NCI-H510A treated with DMSO at 0.1 percent for 48 hours (cell line): ENCODE results near the gene LHPP.
A peak's percentile ranks its signal among the peaks of the same experiment; 100 is the strongest.
"Not testable (repeated sequence)": the region's sequence is repeated elsewhere in the genome, so short reads cannot be mapped to it uniquely, and the experiment has no call there.

Source experiments
- DNase-seq: peaks from one replicate; lab custom pipeline; 2025; lab: John Stamatoyannopoulos, UW

Gene LHPP

DNA sequence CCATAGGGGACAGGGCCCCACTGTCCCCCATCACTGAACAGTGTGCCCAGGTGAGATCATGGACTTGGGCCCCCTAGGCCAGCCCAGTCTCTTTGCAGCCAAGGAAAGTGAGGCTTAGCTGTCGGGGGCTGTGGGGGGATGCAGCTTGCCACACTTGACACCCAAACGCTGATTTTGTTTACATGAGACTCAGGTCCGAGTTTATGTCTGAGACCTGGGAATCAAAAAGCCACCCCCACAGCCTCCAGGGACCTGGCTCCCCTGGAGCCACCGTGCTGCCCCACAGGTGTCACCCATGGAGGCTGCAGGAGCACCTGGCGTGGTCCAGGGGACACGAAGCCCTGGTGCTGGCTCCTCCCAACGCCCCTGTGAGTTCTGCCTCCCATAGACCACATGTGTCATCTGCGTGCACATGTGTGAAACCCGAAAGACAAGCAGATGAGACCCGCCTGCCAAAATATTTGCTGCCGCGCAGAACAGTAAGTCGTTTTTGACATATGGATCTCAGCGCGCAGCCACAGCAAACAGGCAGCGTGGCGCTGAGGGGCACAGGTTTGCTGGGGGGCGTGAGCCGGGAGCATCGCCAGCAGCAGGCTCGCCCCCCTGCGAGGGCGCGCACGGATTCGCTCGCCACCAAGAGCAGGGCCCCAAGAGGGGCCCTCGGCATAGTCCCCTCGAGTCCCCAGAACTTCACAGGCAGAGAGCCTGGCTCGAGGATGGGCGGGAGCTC, 112.3 kb downstream of the LHPP start:
- no peak for DNase-seq

DNA sequence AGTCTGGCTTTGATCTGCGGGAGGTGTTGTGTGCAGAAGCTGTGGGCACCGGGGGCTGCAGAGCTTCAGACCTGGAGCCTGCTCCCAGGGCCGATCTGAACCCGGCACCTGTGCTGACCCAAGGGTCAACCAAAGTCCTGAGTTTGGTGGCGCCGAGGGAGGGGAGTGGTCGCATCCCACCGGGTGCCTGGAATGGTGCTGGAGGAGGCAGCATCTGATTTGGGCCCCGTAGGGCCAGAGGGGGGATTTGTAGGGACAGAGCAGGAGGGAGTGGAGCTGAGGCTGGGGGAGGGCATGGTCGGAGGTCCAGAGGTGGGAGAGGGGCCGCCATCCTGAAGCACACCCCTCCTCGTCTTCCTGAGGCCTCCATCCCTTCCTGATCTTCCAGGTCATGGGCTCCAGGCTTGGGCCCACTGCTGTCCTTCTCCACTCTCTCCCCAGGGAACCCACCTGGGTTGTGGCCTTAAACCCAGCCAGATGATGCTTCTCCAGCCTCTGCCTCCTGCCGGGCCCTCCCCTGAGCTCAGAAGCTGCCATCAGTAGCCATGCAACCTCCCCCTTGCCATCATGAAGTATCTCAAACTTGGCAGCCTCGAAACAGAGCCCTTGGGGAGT, 112.9 kb downstream of the LHPP start:
- no peak for DNase-seq

DNA sequence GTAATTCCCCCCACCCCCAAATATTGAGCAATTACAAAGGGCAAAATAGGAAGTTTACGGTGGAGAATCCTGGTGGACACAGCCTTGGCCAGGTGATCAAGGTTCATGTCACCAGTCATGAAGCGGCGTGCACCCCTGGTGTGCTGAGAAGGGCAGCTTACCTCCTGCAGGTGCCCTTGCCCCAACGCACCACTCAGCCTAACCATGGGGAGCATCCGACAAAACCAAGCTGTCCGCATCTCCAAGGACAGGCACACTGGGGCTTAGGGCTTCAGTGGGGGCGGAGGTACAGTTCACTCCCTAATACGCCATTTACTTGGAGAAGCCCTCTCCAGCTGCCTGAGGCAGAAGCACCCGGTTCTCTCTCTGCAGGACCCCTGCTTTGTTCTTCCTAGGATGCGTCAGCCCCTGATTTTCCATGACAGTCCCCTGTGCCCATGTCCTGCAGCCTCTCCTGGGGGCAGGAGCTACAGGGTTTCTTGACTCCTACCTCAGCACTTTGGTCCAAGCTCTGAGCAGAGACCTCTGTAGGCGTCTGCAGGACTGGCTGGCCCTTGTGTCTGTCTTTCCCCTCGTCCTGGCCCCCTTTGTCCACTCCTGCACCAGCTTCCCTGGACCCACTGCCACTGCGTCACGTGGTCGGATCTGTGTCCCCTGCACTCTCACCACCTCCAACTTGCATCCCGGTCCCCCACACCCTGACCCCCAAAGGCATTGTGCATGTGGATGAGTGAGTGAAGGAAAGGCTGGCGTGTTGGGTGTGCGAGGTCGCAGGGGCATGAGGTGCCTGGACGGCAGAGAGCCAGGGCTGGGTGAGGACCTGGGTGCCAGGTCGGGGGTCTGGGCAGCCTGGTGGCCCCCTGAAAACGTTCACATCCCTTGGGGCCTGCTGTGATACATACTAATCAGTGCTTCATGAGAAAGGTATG, 113.7 kb downstream of the LHPP start:
- no peak for DNase-seq

DNA sequence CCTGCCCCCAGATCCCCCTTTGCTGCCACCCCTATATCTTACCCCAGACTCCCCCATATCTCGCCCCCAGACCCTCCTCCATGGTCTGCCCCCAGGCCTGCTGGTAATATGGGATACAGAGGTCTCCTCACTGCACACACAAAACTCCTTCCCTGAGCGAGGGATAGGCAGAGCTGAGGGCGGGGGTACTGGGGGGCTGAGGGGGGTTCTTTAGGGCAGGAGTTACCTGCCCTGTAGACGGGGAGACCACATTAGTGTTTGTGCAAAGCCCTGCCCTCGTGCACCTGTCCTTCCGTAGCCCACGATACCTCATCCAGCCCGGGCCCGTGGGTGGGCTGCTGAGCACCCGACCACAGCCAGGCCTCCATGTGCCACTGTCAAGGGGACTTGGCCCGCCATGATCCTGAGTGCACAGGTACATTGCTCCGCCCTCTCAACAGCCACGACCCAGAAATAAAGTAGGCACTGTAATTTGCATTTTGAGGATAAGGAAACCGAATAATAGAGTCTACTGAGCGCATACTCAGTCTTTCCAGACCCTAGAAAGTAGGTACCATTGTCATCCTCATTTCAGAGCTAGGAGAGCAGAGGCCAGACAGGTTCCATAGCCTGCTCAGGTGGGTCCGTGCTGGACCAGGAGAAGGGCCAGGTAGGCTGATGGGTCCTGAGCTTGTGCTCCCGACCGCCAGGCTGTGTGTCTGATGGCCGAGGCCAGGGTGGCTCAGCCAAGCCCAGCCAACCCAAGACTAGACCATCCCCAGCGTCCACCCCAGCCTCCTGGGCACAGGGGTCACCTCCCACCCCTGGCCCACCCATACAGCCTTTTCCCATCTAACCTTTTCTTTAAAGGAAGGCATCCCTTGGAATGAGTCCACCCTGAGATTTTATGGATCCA, 115.2 kb downstream of the LHPP start:
- DNase-seq: no peak

DNA sequence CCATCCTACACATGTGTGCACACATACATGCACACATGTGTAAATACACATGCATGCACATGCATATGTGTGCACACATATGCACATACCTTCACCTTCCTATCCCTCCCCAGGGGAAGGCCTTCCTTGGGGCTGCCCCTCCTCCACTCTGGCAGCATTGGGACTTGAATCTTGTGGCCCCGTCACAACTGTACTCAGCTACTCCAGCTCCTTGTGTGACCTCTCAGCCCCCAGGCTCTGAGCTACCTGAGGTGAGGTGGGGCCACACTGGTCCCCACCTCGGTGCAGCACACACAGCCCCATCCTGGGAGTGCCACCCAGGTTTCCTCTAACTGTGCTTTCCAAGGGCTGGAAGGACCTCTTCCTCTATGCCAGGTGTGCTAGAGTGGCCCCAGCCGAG, 116.0 kb downstream of the LHPP start:
- no peak for DNase-seq

DNA sequence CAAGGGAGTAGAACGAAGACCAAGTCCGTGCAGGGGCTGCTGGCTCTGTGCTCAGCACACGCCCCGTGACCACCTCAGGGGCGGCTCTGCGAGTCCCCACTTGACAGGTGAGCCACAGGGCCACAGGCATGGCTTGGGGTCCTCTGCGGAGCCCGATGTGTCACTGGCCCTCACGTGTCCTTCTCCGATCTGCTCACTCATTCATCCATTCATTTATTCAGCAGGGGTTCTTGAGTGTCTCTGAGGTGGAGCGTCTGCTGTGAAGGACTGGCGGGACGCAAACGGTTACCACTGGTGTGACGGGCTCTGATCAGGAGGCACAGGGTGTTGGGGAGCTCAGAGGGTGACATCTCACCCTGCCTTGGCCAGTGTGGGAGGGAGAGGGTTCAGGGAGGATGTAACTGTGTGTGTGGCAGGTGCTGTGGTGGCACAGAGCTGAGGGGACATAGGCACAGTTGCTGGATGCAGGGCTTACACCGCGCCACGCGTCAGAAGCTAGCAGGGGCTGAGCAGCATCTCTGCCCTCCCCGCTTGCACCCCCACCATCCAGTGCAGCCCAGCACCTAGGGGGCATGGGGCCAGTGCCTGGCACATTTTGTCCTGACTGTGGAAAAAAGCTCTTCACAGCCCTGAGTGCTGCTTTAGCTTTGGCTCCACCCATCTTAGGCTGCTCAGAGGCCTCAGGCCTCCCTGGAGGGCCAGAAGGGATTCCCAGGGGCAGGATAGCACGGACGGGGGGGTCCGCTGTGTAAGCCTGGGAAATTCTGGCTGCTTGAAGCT, 116.8 kb downstream of the LHPP start:
- no peak for DNase-seq

DNA sequence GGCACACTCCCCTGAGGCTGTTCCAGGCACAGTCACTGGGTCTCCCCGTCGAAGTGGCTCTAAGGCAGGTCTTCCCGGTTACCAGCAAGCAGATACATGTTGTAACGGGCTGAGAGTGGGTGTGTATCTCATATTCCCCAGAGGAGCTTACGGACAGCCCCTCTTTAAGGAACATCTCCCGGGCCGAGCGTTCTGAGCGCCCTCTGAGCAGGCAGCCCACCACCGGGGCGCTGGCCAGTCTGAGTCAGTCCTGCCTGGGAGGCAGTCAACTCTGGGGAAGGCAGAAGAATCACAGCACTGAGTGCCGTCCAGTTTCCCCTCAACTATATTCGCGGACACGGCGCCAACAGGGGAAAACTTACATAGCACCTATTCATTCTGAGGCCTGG, 117.4 kb downstream of the LHPP start:
- DNase-seq: no peak

DNA sequence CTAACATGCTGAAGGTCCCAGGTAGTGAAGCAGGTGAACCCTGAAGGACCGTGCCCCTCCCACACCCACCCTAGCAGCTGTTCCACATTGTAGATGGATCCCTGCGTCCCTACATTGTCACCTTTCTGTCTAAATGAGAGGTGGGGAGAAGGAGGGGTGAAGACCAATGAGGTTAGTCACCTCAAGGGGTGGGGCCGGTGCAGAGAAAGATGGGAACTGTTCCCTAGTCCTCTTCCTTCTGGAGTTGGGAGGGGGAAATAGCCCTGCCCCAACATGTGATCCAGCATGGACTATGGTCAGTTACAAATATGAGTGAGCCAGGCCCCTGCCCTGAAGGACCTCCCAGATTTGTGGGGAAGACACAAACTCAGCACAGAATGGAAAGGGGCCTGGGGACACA, 124.5 kb downstream of the LHPP start:
- no peak for DNase-seq

DNA sequence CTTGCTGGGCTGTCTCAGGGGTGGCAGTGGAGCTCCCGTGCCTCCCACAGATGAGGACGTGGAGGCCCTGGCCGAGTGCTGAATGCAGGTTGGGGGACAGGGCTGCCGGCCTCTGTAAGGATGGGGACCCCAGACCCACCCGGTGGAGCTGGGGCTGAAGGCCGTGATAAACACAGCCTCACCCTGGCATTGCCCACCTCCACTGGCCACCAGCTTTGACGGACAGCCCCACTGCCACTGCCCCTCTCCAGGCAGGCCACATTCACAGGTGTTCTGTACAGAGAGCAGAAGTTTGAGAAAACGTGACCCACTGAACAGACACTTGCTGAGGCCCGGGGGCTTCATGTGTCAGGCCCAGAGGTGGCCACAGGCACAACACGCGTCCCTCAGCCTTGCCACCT, 126.2 kb downstream of the LHPP start:
- no peak for DNase-seq

DNA sequence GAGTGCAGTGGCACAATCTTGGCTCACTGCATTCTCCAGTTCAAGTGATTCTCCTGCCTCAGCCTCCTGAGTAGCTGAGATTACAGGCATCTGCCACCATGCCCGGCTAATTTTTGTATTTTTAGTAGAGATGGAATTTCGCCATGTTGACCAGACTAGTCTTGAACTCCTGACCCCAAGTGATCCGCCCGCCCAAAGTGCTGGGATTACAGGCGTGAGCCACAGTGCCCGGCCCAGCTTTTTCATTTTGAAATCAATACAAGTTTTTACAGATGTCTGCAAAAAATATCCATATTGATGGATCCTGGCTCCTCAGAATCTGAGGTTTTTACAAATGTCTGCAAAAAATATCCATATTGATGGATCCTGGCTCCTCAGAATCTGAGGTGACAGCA, 126.7 kb downstream of the LHPP start:
- DNase-seq: not testable (repeated sequence)

DNA sequence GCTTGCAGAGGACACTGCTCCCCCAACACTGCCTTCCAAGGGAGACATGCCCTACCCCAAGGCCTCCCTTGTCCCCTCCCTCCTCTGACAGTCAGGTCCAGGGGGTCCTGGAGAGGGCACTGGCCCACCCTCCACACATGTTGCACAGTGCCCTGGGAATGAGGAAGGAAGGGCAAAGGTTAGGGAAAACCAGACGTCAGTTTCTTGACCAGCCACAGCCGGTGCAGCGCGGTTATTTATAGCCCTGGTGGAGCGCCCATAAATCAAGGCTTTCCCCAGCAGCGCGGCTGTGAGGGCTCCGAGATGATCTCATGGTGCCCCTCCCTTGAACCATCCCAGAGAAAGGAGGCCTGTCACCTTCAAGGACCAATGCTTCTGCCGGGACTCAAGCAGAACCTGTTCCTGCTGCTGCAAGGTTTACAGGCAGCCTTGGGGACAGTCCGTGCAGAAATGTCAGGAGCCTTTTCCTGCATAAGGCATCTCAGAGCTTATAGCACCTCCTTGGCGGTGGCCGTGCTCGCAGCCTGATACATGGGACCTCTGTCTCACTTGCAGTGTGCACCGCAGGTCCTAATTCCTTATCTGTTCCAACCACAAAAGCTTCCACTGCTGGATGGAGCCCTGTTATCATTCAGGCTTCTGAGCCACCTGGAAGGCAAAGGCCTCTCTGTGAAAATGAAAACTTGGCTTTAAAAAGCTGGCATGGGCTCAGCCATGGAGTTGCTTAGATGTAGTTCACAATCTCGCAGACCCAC, 127.3 kb downstream of the LHPP start:
- peak; percentile 72 for DNase-seq

DNA sequence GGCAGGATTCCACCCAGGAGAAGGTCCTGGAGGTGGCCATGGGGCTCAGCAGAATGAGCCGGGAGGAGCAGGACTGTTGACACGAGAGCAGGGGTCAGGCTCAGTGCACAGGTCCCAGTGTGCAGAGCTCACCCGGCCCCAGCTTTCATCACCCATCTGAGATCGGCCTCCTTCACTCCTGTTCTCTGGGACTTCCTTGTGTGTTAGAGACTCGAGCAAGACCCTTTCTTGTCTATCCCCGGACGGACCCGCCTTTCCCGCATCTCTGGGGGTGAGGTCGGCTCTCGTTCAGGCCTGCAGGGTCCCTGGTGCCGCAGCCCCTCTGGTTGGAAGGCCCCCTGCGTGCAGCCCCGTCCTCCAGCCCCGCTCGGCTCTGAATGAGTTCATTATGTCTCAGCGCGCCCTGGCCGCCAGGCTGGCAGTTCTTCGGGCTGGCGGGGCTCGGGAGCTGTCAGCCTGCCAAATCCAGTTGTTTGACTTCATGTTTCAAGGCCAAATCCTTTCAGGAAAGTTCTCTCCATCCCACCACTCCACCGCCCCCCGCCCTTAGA, 127.9 kb downstream of the LHPP start:
- no peak for DNase-seq

DNA sequence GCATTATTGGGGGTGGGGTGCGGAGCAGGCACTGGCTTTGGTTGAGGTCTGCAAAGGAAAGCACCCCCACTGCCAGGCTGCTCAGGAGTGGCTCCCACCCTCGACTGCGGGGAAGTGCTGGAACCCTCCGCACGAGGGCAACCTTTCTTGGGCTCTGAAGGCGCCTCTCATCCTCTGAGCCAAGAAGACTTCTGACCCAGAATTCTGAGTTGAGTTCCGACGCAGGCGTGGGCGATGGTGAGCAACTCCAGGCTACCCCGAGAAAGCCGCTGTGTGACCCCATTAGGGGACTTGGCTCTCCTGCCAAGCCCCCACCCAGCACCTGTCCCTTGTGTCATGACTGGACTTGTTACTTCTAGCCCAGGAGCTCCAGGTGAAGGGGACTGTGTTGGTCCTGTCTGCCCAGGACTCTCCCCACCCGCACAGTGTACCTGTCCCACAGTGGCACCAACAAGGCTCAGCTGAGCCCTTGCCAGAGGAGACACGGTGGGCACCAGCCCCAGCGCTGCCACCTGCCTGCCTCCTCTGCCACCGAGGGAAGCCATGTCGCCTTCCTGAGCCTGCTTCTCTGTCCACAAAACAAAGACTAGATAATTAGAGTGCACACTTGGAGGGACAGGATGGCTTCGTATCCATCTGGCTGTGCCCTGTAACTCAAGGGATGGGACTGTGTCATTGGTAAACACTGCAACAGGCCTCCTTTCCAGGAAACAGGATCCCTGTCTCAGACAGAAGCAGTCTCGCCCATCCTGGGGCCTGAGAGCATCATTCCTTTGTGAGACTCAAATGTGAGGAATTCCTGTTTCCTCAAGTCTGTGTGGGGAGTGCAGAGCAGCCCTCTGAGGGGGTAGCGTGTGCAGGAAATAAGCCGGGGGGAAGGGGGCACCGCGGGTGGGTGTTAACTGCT, 128.8 kb downstream of the LHPP start:
- no peak for DNase-seq

DNA sequence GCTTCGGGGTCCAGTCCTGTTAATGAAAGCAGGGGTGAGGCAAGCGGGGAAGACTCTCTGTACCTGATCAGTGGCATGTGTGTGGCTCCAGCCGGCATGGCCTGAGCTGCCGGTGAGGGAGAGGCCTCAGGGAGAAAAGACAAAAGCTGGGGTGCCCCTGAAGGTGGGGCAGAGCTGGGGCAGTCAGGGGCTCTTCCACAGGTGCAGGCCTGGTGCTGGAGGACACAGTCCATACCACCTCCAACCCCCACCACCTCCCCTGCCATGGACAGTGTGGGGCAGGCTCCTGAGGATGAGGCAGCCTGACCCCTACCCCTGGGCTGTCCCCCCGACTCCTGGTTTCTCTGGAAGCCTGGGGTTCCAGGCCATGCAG, 129.5 kb downstream of the LHPP start:
- no peak for DNase-seq

DNA sequence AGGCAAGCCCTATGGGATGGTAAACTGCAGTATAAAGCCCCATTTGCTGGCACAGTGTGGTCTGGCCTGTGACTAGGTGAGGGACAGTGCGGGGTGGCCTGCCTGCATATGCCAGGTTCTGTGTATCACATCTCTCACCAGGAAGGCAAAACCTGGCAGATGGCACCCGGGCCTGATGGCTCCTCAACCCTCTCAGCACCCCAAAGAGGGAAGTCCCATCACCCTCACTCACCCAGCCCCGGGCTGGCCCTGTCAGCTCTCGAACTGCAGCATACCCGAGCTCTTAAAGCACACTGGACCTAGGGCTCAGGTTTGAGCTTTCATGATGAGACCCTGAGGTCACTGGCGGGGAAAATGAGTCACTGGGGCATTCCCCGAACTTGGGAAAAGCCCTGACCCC, 130.5 kb downstream of the LHPP start:
- no peak for DNase-seq

DNA sequence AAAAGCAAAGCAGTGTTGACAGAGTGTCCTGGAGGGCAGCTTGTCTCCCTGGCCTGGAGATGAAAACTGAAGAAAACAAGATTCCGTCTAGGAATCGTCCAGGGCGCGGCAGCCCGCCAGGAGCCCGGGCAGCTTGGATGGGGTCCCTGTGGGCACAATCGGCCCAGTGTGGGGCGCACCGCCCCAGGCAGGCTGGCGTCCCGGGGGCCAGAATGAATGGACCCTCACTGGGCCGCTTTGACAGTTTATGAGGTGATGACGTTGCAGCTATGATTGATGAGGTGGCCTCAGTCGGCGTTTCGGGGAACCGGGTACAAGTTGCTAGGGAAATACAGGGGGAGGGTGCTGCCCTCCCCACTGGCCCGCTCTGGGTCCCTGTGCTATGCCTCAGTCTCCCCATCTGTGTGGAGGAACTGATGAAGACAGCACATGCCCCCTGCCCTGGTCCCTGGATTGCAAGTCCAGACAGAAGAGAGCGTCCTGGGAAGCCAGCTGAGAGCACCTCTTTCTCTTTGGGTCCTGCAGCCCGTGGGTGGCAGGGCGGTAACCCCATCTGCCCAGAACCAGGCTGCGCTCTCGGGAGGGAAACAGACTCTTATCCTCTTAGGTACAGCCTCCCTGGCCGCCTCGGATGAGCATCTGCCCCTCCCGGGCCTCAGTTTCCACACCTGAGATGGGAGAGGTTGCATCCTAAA, 131.3 kb downstream of the LHPP start:
- DNase-seq: no peak

DNA sequence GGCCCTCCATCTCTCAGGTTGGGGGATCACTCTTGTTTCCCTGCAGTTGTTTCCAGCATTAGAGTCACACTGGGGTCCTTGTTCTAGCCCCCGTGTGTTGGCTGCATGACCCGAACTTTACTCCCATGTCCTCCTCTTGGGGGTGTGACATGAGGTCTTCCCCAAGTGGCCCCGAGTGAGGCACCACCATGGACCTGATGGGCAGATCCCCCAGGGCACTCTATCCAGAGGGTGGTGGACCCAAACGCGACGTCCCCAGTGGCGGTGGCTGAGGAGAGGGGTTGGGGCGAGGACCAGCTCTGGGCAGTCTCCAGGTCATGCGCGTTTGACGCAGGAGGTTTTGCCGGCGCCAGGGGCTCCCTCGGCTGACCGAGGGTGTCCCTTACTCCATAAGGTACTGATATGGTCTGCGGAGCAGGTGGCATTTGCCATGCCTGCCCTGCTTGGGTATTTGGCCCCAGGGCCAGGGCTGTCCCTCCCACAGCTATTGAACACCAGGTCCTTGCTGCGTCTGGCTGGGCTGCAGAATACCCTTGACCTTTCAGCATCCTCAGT, 131.9 kb downstream of the LHPP start:
- no peak for DNase-seq

DNA sequence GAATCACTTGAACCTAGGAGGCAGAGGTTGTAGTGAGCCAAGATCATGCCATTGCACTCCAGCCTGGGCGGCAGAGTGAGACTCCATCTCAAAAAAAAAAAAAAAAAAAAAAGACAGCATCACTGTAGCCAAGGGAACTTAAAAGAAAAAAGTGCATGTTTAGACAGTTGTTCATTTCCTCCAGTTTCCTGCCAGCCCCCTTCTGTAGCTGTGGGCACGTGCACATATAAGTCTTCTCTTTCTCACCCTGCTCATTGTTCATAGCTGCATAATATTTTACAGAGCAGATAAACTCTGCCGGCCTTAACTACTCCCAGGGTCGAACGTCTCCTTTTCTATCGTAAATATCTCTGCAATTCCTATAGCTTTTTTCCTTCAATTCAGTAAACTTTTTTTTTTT, 132.6 kb downstream of the LHPP start:
- DNase-seq: no peak
